Stimulated activated CD4-positive, alpha-beta T cell treated with anti-CD3 and anti-CD28 coated beads, TNF-alpha, amount 100 ng/mL, for 48 hours (primary cell): ENCODE results near the gene IFRD2.

ENCODE experiments used
- DNase-seq, 3 donors: peaks; one replicate each; pipeline ENCODE4 v3.0.0-alpha.2; 2020; ENCODE audit warnings: low read depth in 3 of 3

Gene IFRD2

DNA sequence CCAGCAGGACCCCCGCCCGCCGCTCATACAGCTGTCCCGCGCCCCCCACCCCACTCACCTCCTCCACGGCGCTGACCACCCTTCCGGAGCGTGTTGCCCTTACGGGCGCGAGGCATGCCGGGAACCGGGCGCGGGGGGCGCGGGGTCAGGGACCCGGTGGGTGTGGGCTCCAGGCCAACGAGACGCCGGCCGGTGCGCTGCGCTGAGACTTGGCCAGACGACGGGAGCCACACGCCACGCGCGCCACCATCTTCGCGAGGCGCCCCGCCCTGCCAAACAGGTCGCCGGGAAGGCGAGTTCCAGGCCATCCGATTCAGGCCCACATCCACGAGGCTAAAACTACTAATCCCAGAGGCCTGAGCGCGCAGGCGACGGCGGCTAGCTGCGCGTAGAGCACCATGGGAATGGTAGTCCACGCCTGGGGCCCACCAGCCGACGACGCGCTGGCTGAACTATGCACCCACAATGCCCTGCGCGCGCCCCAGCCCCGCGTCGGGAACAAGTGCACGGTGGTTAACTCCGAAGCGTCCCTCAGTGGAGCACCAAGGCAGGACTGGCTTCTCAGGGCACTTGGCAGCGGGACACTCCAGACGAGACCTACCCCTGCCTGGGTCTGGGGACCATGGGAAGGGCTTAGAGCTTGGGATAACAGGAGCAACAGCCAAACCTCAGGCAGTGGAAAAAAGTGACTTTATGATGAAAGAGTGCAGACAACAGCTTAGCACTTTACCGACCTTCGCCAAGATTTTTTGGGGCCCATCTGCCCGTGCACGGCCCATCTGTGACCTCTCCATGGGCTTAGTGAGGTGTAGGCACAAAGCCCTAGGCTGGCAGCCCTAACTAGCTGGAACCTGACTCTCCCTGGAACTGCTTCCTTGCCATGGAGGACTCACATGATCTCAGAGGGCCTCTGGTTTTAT, at the start of gene IFRD2:
TSS of gene IFRD2 (minus strand) at position 271 of the 920 bp plus-strand sequence. CDS start at position 116, 155 bp downstream.
- DNase-seq: peak; percentile 90 to 94 (median 91)

- no peak for DNase-seq
Measured at GRCh38 chr3:50341537-50341936, 49.3 kb upstream of the IFRD2 start.

- peak in 2 of 3 donors; percentile 56 to 65 for DNase-seq
Measured at GRCh38 chr3:50340448-50341329, 48.5 kb upstream of the IFRD2 start, which contains the start of gene RASSF1. TSS of gene RASSF1 (minus strand) at chr3:50340836. CDS start at chr3:50340805, 31 bp downstream.

DNA sequence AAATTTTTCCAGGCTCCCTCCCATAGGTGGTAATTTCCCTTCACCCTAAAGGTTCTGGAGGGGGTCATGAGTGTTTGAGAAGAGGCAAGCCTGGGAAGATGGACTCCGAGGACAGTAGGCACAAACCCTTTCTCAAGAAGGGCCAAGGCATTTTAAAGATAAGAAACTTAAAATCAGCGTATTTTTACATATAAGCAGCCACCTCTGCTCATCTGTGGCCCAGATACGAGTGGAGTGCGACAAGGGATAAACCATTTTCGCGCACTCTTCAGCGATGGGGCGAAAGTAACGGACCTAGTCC, 47.9 kb upstream of the IFRD2 start:
- DNase-seq: no peak

- no peak for DNase-seq
Measured at GRCh38 chr3:50339485-50340146, 47.4 kb upstream of the IFRD2 start.

GRCh38 chr3:50338965-50339364, 46.7 kb upstream of the IFRD2 start:
- no peak for DNase-seq

GRCh38 chr3:50337175-50337861, 45.1 kb upstream of the IFRD2 start:
- DNase-seq: peak; percentile 94 to 97 (median 95)

DNA sequence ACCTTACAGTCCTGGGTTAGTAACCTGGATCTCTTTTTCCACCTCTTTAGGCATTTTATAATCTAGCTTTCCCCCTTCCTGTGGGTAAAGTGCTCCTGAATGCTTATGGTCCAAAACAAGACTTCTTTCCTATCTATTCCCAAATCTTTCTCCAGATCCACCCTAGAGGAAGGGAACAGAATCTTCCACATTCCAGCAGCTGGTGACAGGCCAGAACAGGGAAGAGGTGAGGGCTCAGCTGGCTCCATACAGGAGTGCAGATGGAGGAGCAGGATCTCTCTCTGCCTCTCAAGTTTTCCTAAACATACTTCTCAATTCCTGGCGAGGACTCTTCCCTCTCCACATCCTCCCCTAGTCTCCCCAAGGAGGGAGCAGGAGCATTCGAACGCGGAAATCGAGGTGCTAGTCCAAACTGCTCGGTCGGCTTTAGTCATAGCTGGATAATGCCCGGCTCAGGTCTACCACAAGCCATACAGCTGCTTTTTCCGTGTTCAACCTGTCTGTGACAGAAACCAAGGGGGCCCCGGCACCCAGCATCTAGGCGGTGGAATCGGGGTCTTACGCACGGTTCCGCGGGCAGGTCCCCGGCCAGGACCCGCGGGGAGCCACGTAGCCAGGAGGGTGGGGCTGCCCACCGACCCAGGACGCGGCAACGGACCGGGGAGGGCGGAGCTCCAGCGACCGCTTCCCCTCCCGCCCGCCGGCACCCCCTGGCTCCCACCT, 44.4 kb upstream of the IFRD2 start:
- no peak for DNase-seq

DNA sequence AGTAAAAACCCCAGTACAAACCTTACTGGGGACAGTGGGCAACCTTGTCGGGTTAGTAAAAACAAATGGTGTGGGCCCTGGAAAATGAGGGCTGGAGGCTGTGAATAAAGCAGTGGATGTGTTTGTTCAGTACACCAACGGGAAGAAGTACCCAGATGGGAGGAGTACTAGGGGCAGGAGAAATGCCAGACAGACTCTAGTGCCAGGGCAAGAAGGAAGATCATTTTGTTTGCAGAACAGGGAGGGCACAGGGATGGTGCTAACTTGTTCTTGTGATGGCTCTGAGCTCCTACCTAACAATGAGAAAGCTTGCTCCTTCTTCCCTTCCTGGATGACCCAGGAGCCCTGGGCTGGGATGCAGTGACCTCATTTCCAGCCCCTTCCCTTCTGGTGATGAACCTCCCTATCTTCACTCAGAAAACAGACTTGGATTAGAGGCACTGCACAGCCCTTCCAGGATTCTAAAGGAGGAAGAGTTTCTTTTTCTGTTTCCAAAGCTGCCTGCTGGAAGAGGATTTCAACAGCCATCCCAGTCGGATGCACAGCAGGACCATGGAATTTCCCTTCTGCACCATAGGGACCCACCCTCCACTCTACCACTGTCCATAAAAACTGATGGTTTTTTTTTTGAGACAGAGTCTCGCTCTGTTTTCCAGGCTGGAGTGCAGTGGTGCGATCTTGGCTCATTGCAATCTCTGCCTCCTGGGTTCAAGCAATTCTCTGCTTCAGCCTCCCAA, 42.3 kb upstream of the IFRD2 start:
- no peak for DNase-seq

- DNase-seq: no peak
Measured at GRCh38 chr3:50333744-50334328, 41.6 kb upstream of the IFRD2 start.

- DNase-seq: no peak
Measured at GRCh38 chr3:50331364-50331907, 39.2 kb upstream of the IFRD2 start.

DNA sequence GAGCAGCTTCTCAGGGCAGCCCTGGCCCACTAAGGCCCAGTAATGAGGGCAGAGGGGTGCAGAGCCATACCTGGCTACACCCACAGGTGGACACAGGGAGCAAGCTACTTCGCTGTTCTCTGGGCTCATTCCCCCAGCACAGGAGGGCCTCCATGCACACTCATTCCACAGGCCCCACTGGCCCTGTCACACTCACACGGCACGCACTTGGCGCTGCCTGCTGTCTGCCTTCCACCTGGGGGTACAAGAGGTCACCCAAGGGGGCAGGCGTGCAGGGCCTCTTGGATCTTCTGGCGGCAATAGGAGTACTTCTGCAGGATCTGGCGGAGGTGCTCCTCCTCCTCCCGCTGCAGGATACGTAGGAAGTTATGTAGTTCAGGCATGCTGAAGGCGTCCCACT, 38.1 kb upstream of the IFRD2 start:
- DNase-seq: no peak

GRCh38 chr3:50327943-50328691, 35.9 kb upstream of the IFRD2 start, which contains the start of gene TUSC2:
TSS of gene TUSC2 (minus strand) at chr3:50328223. CDS start at chr3:50328099, 124 bp downstream.
- DNase-seq: peak; percentile 86 to 93 (median 92)

- DNase-seq: no peak
Measured at GRCh38 chr3:50327129-50327528, 34.9 kb upstream of the IFRD2 start.

DNA sequence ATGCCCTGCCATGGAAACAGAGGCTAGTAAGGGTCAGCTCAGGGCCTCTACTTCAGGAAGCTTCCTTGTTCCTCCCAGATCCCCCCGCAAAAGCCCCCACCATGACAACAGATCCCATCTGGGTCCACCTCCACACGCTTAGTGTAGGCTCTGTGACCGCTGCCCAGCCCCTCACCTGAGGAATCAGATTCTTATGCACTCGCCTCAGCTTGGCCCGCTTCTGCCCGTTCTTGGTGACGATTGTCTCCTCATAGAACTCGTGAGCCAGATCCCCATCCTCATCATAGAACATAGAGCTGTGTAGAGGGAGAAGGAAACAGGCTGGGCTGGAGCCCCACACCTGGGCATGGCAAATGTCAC, 33.9 kb upstream of the IFRD2 start:
- DNase-seq: no peak

DNA sequence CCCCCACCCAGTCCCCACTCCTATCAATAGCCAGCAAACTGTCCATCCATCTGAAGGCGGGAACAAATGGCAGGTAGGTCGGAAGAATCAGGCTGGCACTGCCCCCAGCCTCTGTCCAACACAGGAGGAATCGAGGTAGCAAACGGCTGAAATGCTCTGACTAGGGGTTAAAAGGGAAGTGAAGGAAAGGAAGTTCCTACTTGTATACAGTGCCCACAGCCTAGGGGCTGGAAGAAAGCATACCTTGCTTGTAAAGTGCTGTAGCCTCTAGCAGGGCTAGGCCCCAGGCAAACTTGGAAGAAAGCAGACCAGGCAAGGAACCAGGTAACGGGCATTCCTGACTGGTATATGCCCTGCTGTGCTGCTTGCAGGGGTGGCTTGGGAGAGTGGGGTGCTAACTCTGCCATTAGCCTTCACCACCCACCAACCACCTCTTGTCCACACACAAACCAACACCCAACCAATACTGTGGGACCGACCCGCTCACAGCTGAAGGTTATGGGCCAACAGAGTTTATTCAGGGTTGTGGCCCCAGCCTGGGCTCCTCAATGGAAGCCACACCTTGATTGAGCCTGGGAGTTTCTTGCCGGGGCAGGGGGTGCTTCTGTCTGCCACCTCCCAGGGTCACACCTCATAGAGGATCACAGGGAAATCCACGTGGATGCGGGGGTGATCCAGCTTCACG, 33.4 kb upstream of the IFRD2 start:
- DNase-seq: no peak

GRCh38 chr3:50325113-50325480, 32.9 kb upstream of the IFRD2 start:
- no peak for DNase-seq
